ENCODE data around the gene VSTM4. TPM values are rescaled to one million over a fixed set of nuclear protein-coding genes. Genes with fewer than 3 reads are reported as not detected.

Gene VSTM4
- polyA plus RNA-seq, 1 donor (not counting 4 experiments of a cell fraction or from before 2014, with no cell fraction given), result not detected

DNA sequence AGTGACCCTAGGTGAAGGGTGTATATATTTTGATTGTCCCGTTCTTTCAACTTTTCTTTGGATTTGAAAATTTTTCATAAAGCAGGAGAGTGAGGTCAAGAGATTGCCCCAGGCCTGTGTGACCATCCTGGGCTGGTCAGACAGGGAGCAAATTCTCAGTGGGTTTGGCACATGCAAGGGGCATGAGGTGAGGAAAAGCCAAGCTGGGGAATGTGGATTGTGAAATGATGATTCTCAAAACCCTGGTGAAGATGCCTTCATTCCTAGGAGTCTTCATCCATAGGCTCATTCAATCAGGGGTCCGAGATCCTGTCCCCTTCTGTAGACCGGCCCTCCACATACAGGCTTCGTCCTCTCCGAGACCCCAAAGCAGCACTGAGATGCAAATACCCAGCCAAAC is 45.5 kb upstream of the VSTM4 start:
- Histone ChIP-seq H3K27ac (ENCODE audit: control insufficient read depth, insufficient read depth, low read length) (no peak overlapping the region), H2AFZ (ENCODE audit: control insufficient read depth, low read length) (no peak overlapping the region), H4K20me1 (ENCODE audit: control insufficient read depth, extremely low read depth, insufficient read depth, low read length) (no peaks in the 10 kb centered on the region), H3K27me3 (ENCODE audit: control insufficient read depth, extremely low read depth, insufficient read depth, low read length) (no peaks in the 10 kb centered on the region), H3K79me2 (ENCODE audit: control insufficient read depth, insufficient read depth, low read length) (no peaks in the 10 kb centered on the region), H3K9me3 (ENCODE audit: control insufficient read depth, low read depth, low read length) (no peaks in the 10 kb centered on the region), H3K36me3 (ENCODE audit: control insufficient read depth in 2 of 2, extremely low read depth in 1 of 2, insufficient read depth in 2 of 2, low read length in 2 of 2) (no peaks in the 10 kb centered on the region), H3K4me2 (ENCODE audit: control insufficient read depth, extremely low read depth, insufficient read depth, low read depth, low read length) (no peak overlapping the region), H3K9me1 (ENCODE audit: control insufficient read depth, extremely low read depth, insufficient read depth, low read length) (no peaks in the 10 kb centered on the region), H3K4me3 (ENCODE audit: control insufficient read depth in 2 of 3, extremely low read depth in 1 of 3, insufficient read depth in 2 of 3, low read depth in 1 of 3, low read length in 3 of 3) (no peak overlapping the region), H3K4me1 (ENCODE audit: control insufficient read depth, extremely low read depth, insufficient read depth, low read length) (no peaks in the 10 kb centered on the region), H3K9ac (ENCODE audit: control insufficient read depth, extremely low read depth, insufficient read depth, low read length) (no peak overlapping the region)
- TF ChIP-seq EZH2 (IDR thresholded peaks at IDR 0.05; ENCODE audit: low read length), result no peak
- TF ChIP-seq, protein P1, sequence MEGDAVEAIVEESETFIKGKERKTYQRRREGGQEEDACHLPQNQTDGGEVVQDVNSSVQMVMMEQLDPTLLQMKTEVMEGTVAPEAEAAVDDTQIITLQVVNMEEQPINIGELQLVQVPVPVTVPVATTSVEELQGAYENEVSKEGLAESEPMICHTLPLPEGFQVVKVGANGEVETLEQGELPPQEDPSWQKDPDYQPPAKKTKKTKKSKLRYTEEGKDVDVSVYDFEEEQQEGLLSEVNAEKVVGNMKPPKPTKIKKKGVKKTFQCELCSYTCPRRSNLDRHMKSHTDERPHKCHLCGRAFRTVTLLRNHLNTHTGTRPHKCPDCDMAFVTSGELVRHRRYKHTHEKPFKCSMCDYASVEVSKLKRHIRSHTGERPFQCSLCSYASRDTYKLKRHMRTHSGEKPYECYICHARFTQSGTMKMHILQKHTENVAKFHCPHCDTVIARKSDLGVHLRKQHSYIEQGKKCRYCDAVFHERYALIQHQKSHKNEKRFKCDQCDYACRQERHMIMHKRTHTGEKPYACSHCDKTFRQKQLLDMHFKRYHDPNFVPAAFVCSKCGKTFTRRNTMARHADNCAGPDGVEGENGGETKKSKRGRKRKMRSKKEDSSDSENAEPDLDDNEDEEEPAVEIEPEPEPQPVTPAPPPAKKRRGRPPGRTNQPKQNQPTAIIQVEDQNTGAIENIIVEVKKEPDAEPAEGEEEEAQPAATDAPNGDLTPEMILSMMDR (optimal IDR thresholded peaks at IDR 0.05 in 1 of 3, IDR thresholded peaks at IDR 0.05 in 1 of 3, conservative IDR thresholded peaks at IDR 0.05 in 1 of 3; ENCODE audit: extremely low read depth in 1 of 3, insufficient read depth in 2 of 3, low read length in 3 of 3), result no peak
- DNase-seq (ENCODE audit: low read depth, low spot score) (no peak), FAIRE-seq (no peak)
- dilution Hi-C loops (cut with MboI; ENCODE audit: extremely low pct_ligation_motif_present, low sequenced_read_pairs), result no loop called here

DNA sequence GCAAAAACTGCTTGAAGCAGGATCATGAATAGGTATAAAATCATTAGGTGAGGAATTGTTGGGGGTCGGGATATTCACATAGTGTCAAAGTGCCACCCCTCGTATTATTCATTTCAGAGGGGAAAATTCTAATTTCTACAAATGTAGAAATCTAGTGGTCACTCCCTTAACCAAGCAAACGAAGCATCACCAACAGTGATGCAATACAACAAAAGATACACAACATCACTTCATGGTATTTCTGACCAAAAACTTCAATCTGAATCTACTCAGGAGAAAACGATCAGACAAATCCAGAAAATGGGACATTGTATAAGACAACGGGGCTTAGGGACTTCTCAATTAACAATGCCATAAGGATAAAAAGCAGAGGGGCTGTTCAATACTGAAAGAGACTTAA is 44.8 kb upstream of the VSTM4 start:
- dilution Hi-C loops (cut with MboI; ENCODE audit: extremely low pct_ligation_motif_present, low sequenced_read_pairs), result no loop called here

More for the DNA sequence above, 44.8 kb upstream of the VSTM4 start:
- FAIRE-seq (no peak), DNase-seq (ENCODE audit: low read depth, low spot score) (no peak)
- no peaks in the 10 kb centered on the region for H3K9me3 ChIP-seq (ENCODE audit: control insufficient read depth, low read depth, low read length)
- no peaks in the 10 kb centered on the region for H3K9me1 ChIP-seq (ENCODE audit: control insufficient read depth, extremely low read depth, insufficient read depth, low read length)
- no peak overlapping the region for H3K27ac ChIP-seq (ENCODE audit: control insufficient read depth, insufficient read depth, low read length)
- no peak overlapping the region for H2AFZ ChIP-seq (ENCODE audit: control insufficient read depth, low read length)
- no peak overlapping the region for H3K4me3 ChIP-seq (ENCODE audit: control insufficient read depth in 2 of 3, extremely low read depth in 1 of 3, insufficient read depth in 2 of 3, low read depth in 1 of 3, low read length in 3 of 3)
- H3K9ac ChIP-seq (ENCODE audit: control insufficient read depth, extremely low read depth, insufficient read depth, low read length), result no peak overlapping the region
- no peaks in the 10 kb centered on the region for H3K79me2 ChIP-seq (ENCODE audit: control insufficient read depth, insufficient read depth, low read length)
- no peak overlapping the region for H3K4me2 ChIP-seq (ENCODE audit: control insufficient read depth, extremely low read depth, insufficient read depth, low read depth, low read length)
- H3K27me3 ChIP-seq (ENCODE audit: control insufficient read depth, extremely low read depth, insufficient read depth, low read length), result no peaks in the 10 kb centered on the region
- TF ChIP-seq, protein P1 (optimal IDR thresholded peaks at IDR 0.05 in 1 of 3, IDR thresholded peaks at IDR 0.05 in 1 of 3, conservative IDR thresholded peaks at IDR 0.05 in 1 of 3; ENCODE audit: extremely low read depth in 1 of 3, insufficient read depth in 2 of 3, low read length in 3 of 3), result no peak
- TF ChIP-seq EZH2 (IDR thresholded peaks at IDR 0.05; ENCODE audit: low read length), result no peak
- no peaks in the 10 kb centered on the region for H3K36me3 ChIP-seq (ENCODE audit: control insufficient read depth in 2 of 2, extremely low read depth in 1 of 2, insufficient read depth in 2 of 2, low read length in 2 of 2)
- H4K20me1 ChIP-seq (ENCODE audit: control insufficient read depth, extremely low read depth, insufficient read depth, low read length), result no peaks in the 10 kb centered on the region
- H3K4me1 ChIP-seq (ENCODE audit: control insufficient read depth, extremely low read depth, insufficient read depth, low read length), result no peaks in the 10 kb centered on the region
